HG02642 (cell line): ENCODE data around the gene ERVFRD-1.

Source experiments
- ATAC-seq: cut with Tn5 transposase; IDR thresholded peaks from one replicate; pipeline ENCODE4 v1.9.1; 2021; ENCODE audit warnings: mild to moderate bottlenecking; ENCODE audit not compliant: unreplicated experiment, poor library complexity

The ERVFRD-1 gene

DNA sequence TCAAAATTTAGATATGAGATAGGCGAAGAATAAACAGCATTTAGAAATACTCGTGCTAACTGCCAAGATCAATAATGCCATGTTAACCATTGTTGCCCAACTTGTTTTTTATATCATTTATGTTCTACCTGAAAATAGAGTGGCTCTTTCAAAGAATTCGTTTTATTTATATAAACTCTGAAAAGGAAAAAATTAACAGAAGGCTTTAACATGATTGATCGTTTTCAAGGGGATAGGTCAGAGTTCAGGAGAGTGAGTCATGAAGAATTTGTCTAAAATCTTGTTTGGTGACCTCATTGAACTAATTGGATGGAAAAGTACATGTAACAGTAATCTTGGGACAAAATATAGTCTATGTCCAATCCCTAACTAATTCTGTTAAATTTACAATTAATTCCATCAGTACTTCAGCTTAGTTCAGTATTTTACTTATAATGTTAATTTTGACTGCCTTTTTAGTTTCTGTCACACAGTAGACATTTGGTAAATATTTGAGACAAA, 56.3 kb downstream of the ERVFRD-1 start:
- no peak for ATAC-seq

DNA sequence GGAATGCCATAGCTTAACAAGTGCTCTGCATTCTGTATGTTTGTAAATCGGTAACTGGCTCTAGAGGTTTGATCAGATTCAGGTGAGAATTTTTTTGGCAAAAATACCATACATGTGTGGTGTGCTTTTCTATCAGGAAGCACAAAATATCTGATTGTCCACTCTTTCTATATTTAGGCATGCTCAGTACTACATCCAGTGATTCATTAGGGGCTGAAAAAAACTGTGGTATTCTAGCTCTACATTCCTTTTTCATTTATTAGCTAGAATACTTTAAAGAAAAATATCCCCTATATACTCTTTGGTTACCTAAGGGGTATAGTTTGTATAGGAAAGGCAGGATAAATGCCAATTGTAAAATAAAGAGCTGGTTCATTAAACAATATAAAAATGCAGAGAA, 56.8 kb downstream of the ERVFRD-1 start:
- ATAC-seq: no peak

DNA sequence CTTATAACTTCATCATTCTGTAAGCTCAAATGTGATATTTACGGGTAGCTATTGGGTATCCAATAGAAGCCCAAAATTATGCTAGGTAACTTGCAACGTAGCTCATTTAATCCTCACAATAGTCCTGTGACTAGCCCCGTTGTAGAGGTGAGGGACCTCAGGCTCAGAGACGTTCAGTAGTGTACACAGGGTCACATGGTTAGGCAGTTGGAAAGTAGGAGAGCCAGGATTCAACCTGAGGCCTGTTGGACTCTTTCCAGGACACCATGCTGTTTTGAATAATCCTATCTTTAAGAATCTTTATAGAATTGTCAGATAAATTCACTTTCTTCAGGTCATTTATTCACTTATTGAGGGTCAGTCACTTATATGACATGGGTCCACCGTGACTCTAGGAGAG, 58.2 kb downstream of the ERVFRD-1 start:
- ATAC-seq: no peak
